Raji (cell line): ENCODE results near the gene IPO13.

ENCODE experiments used
- POLR2A ChIP-seq: IDR thresholded peaks from 2 replicates; pipeline ENCODE4 v1.6.1; 2011; ENCODE audit warnings: low read depth, low read length, control low read depth; ENCODE audit not compliant: insufficient read depth

Gene IPO13

DNA sequence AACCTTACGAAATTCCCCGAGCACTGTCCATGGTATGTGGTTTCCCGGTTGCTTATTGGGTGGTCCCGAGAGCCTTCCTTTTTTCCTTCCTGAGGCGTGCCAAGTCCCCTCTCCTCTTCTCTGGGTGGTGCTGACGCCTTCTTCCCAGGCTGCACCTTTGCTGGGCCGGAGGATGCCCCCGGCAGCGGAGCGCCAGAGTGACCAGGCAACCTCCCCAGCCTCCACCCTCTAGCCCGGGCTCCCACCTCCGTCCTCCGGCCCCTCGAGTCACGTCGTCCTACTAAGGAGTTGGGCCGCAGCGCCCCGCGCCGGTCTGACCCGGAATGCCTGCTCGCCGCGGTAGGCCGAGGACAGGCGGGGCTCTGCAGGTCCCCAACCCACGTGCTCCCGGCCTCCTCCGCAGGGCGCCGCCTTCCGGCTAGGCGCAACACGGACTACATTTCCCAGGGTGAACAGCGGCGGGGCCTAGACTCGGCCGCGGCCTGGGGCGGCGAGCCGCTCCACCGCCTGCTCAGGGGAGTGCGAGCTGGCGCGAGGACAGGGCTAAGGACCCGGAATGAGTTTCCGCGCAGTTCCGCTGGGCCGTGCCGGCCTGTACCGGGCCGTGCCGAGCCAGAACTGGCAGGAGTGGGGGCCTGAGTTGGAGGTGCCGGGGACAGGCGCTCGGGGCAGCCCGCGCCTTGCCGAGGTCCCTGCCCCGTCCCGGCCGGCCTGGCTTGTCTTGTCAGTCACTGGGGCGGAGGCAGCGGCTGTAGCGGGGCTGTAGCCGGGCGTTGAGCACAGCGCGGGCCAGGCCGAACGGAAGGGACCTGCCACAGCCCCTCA is at the start of gene IPO13:
TSS of gene IPO13 (plus strand) at position 715 of the 825 bp plus-strand sequence. CDS start 651 bp downstream, outside the sequence.
- TF ChIP-seq POLR2A: peak; percentile 91

GRCh38 chr1:43898981-43899380 is 47.8 kb upstream of the IPO13 start:
- TF ChIP-seq POLR2A: no peak

GRCh38 chr1:43900386-43900785 is 46.4 kb upstream of the IPO13 start:
- no peak for TF ChIP-seq POLR2A

- no peak for TF ChIP-seq POLR2A
These were observed 45.4 kb upstream of the IPO13 start for GRCh38 chr1:43901196-43901961.

- TF ChIP-seq POLR2A: no peak
These were observed 44.5 kb upstream of the IPO13 start for GRCh38 chr1:43902058-43902831.

- TF ChIP-seq POLR2A: no peak
These were observed 41.8 kb upstream of the IPO13 start for GRCh38 chr1:43904660-43905551.

DNA sequence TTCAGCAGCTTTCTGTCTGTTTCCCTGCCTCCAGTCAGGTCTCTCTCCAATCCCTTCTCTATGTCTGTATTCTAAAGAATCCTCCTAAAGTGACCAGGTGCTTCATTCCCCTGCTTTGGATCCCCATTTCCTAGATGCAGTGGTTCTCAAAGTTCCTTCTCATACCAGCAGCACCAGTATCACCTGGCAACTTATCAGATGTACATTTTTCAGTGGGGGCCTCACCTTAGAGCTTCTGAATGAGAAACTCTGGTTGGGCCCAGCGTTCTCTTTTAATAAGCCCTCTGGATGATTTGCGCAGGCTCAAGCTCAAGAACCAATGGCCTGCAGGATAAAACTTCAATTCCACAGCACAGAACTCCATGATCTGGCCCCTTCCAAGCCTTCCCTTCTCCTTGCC is 38.5 kb upstream of the IPO13 start:
- TF ChIP-seq POLR2A: no peak

DNA sequence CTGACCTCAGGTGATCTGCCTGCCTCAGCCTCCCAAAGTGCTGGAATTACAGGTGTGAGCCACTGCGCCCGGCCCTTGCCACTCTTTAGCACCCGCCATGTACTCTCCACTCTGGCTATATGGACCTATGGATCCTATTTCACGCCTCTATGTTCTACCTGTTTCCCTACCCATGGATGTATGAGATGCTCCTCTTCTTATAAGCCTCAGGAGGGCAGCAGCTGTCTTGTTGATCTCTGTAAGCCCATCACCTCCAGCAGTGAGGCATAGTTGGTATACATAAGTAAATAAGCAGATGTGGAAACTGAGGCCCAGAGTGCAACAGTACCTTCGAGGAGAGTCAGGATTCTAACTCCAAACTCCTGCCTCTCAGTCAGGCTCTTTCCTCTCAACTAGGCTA is 37.9 kb upstream of the IPO13 start:
- no peak for TF ChIP-seq POLR2A

DNA sequence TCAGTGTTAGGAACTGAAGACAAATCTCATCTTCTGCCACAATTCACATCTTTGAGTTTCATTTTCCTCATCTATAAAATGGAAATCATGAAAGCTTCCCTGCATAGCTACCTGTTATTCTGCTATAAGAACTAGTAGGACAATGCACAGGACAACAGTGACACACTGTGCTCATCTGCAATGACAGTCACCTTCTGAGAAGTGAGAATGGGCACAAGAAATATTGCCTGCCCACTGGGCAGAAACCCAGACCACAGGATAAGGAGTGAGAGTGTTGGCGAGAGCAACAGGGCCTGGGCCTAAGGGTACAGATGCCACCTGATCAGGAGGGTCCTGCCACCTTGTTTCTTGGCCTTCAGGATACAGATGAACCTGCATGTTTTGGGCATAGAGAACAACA is 36.4 kb upstream of the IPO13 start:
- TF ChIP-seq POLR2A: no peak

- TF ChIP-seq POLR2A: no peak
These were observed 34.1 kb upstream of the IPO13 start for GRCh38 chr1:43912607-43913006.

- no peak for TF ChIP-seq POLR2A
These were observed 33.7 kb upstream of the IPO13 start for GRCh38 chr1:43913051-43913501.

DNA sequence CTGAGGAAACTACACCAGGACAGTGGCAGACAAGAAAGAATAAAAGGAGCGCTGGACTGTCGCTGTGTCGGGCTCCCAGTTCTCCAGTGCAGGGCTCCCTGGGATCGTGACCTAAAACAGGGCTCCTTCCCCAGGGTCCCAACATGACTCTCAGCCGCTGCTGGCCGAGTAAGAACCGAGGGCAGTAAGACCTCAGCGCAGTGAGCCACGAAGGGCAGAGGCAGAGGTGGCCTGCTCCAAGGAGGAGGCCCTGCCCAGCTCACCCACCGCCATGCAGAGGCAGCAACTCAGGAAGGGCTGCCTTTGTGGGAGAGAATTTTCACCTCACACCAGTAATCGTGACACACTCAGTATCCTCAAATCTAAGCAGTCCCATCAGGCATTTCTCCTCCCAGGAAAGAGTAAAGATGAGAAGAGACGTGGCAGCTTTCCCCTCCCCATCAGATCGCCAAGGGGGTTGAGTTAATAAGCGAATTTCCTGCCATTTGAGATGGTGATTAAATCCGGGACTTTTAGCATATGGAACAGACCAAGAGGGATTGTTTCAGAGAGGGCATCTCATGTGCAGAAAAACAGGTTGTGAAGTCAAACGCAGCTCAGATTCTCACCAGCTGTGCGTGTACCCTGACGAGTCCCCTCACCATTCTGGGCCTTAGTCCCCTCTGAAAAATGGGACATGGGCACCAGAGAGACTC is 32.9 kb upstream of the IPO13 start:
- no peak for TF ChIP-seq POLR2A

DNA sequence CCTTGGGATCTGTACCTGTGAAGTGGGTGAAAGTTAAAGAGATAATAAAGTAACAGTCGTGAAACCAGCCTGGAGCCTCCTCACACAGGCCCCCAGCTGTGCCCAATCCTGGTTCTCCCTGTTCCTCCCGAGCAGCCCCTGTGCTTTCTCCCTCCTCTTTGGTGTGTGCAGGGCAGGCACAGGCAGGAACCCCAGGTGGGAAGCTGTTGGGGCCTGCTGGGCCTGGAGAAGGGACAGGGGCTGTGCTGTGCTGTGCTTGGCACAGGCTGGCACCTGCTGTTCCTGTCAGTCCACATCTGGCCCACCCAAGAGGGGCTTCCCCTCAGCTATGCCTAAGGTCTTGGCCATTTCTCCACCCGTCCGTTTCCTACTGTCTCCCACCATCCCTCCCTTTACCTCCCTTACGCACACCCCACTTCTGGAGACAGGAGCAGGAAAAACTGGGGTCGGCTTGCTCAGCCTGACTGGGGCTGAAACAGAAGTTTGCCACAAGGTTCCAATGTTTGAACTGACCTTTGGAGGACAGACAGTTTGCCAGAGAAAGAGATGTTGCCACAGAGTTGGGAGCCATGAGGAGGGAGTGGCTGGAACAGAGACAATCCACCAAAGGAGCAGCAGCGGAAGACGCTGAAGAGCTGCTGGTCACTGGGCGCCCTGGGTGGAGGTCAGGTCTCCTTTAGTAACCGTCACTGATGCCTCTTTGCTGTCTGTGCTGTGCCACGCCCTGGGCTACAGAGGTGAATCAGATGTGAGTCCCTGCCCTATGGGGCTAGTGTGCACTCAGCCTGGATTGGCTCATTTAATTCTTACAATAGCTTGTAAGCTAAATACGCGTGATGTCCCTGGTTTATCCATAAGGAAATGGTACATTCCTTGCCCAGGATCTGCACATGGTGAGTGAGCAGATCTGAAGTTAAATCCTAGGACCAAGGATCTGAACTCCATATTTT is 31.9 kb upstream of the IPO13 start:
- TF ChIP-seq POLR2A: no peak

- no peak for TF ChIP-seq POLR2A
These were observed 26.8 kb upstream of the IPO13 start for GRCh38 chr1:43919906-43920305.
